KMS-11 (cell line): Measurements from ENCODE around the gene ATPAF1.
"Not testable (repeated sequence)": the region's sequence is repeated elsewhere in the genome, so short reads cannot be mapped to it uniquely, and the experiment has no call there.

ENCODE experiments used
- H2AFZ ChIP-seq: fragments of 200-600 bp; sonication (generic); 2 replicates; pipeline ENCODE4 v1.6.1; 2016; ENCODE audit warnings: antibody characterized with exemption, mixed run types, low read depth
- H3K27ac ChIP-seq: fragments of 200-600 bp; sonication (generic); 2 replicates; pipeline ENCODE4 v1.6.1; 2016; ENCODE audit warnings: mild to moderate bottlenecking, mixed run types
- H3K27me3 ChIP-seq: fragments of 200-600 bp; sonication (generic); 2 replicates; pipeline ENCODE4 v1.6.1; 2017; ENCODE audit warnings: mild to moderate bottlenecking, low read depth, mixed run types, moderate library complexity; ENCODE audit not compliant: insufficient read depth
- H3K36me3 ChIP-seq: fragments of 200-600 bp; sonication (generic); 2 replicates; pipeline ENCODE4 v1.6.1; 2017; ENCODE audit warnings: mild to moderate bottlenecking, mixed run types; ENCODE audit not compliant: insufficient read depth
- H3K4me1 ChIP-seq: fragments of 200-600 bp; sonication (generic); 2 replicates; pipeline ENCODE4 v1.6.1; 2016; ENCODE audit warnings: mild to moderate bottlenecking, low read depth, mixed run types; ENCODE audit not compliant: poor library complexity, severe bottlenecking
- H3K4me2 ChIP-seq: fragments of 200-600 bp; sonication (generic); 2 replicates; pipeline ENCODE4 v1.7.0; 2016; ENCODE audit warnings: mild to moderate bottlenecking, mixed run types
- H3K4me3 ChIP-seq: fragments of 200-600 bp; sonication (generic); IDR thresholded peaks from 2 replicates; pipeline ENCODE4 v1.6.1; 2017; ENCODE audit warnings: low read depth, low read length, mixed read lengths; ENCODE audit not compliant: insufficient read depth
- H3K79me2 ChIP-seq: fragments of 200-600 bp; sonication (generic); 2 replicates; pipeline ENCODE4 v1.6.1; 2016; ENCODE audit warnings: low read depth, mixed run types; ENCODE audit not compliant: insufficient read depth
- H3K9ac ChIP-seq: fragments of 200-600 bp; sonication (generic); 2 replicates; pipeline ENCODE4 v1.6.1; 2016; ENCODE audit warnings: mild to moderate bottlenecking, mixed run types
- H4K20me1 ChIP-seq: fragments of 200-600 bp; sonication (generic); 2 replicates; pipeline ENCODE4 v1.6.1; 2016; ENCODE audit warnings: mild to moderate bottlenecking, mixed run types; ENCODE audit not compliant: insufficient read depth
- TF ChIP-seq, protein P1 (sequence below): fragments of 200-600 bp; sonication (generic); conservative IDR thresholded peaks from 2 replicates; pipeline ENCODE4 v1.6.1; 2017; ENCODE audit warnings: low read depth, mild to moderate bottlenecking, antibody characterized with exemption, low read length, moderate library complexity, mixed read lengths

ATPAF1 gene

DNA sequence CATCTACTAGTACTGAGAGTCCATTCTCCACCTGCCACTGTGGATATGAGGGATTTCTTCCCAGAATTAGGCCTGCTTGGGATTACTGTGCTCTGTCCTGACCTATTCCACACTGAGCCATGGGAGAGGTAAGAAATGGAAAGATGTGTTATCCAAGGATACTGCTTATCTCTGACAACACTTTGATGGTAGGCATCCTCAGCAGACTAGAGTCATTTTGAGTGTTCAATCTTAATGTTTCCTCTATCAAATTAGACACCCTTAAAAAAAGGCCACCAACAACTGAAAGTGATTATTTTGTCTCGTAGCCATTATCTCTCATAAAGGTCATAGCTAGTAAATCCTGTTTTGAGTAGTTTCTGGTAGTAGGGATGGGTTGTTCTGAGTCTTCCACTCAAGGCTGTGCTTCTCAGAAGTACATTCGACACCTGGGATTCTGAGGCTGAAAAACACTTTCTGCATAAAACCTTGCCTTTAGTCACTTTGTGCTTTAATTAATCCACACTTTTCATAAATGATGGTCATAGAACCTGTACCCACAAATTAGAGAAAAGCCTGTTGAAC is 8.8 kb downstream of the ATPAF1 start:
- Histone ChIP-seq H2AFZ (no peak overlapping the region), H3K4me2 (peak overlapping the region; percentile 55), H3K36me3 (no peaks in the 10 kb centered on the region), H3K4me1 (peaks cover 16% of the 10 kb centered on the region), H3K79me2 (no peaks in the 10 kb centered on the region), H3K27me3 (no peaks in the 10 kb centered on the region), H3K4me3 (no peak overlapping the region), H3K9ac (no peak overlapping the region), H3K27ac (no peak overlapping the region), H4K20me1 (no peaks in the 10 kb centered on the region)
- TF ChIP-seq, protein P1, sequence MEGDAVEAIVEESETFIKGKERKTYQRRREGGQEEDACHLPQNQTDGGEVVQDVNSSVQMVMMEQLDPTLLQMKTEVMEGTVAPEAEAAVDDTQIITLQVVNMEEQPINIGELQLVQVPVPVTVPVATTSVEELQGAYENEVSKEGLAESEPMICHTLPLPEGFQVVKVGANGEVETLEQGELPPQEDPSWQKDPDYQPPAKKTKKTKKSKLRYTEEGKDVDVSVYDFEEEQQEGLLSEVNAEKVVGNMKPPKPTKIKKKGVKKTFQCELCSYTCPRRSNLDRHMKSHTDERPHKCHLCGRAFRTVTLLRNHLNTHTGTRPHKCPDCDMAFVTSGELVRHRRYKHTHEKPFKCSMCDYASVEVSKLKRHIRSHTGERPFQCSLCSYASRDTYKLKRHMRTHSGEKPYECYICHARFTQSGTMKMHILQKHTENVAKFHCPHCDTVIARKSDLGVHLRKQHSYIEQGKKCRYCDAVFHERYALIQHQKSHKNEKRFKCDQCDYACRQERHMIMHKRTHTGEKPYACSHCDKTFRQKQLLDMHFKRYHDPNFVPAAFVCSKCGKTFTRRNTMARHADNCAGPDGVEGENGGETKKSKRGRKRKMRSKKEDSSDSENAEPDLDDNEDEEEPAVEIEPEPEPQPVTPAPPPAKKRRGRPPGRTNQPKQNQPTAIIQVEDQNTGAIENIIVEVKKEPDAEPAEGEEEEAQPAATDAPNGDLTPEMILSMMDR: no peak

DNA sequence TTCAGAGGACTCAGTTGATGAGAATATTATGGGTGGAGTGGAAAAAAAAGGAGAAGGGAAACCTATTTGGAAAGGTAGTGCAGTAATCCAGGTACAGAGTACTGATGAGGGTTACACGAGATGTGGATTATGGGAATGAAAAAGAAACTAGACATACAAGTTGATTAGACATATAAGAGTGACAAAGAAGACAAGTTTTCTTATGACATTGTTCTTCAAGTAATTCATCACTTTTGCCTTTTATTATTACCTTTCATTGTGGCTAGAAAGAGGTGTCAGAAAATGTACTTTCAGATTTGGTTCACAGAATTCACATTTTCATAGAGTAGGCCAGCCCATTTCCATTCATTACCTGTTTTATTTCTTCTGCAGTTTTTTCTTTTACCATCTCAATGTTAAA is 10.4 kb downstream of the ATPAF1 start:
- no peak overlapping the region for H3K9ac ChIP-seq
- no peaks in the 10 kb centered on the region for H4K20me1 ChIP-seq
- no peaks in the 10 kb centered on the region for H3K27me3 ChIP-seq
- H3K79me2 ChIP-seq: no peaks in the 10 kb centered on the region
- TF ChIP-seq, protein P1: no peak
- H3K27ac ChIP-seq: no peak overlapping the region
- H2AFZ ChIP-seq: no peak overlapping the region
- H3K4me2 ChIP-seq: no peak overlapping the region
- peaks cover 16% of the 10 kb centered on the region for H3K4me1 ChIP-seq
- H3K4me3 ChIP-seq: no peak overlapping the region
- no peaks in the 10 kb centered on the region for H3K36me3 ChIP-seq

- H3K79me2 ChIP-seq: no peaks in the 10 kb centered on the region
- no peak overlapping the region for H3K4me2 ChIP-seq
- no peaks in the 10 kb centered on the region for H4K20me1 ChIP-seq
- no peak overlapping the region for H2AFZ ChIP-seq
- TF ChIP-seq, protein P1: no peak
- no peaks in the 10 kb centered on the region for H3K36me3 ChIP-seq
- H3K4me1 ChIP-seq: peaks cover 16% of the 10 kb centered on the region
- no peaks in the 10 kb centered on the region for H3K27me3 ChIP-seq
- no peak overlapping the region for H3K9ac ChIP-seq
- no peak overlapping the region for H3K4me3 ChIP-seq
- no peak overlapping the region for H3K27ac ChIP-seq
These were observed 11.5 kb downstream of the ATPAF1 start for GRCh38 chr1:46656643-46657042.

DNA sequence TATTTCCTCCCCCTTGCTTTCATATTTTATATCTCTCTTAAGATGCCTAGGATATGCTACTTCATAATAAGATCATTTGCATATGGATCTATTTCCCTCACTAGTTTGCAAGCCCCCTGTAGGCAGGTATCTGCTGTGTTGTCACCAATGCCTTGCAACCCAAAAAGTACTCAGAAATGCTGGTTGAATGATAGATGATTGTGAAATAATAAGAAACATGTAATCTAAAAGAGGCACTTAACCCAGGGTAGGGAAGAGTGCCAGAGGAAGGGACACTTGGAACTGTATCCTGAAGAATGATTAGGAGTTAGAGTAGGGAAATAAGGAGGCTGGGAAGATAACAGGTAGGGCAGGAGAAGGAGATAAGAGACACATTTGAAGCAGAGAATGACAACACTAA is 12.3 kb downstream of the ATPAF1 start:
- Histone ChIP-seq H3K9ac (no peak overlapping the region), H3K79me2 (no peaks in the 10 kb centered on the region), H4K20me1 (no peaks in the 10 kb centered on the region), H3K4me2 (no peak overlapping the region), H3K4me1 (peaks cover 16% of the 10 kb centered on the region), H3K27ac (no peak overlapping the region), H3K36me3 (no peaks in the 10 kb centered on the region), H2AFZ (no peak overlapping the region), H3K27me3 (no peaks in the 10 kb centered on the region), H3K4me3 (no peak overlapping the region)
- TF ChIP-seq, protein P1: no peak

DNA sequence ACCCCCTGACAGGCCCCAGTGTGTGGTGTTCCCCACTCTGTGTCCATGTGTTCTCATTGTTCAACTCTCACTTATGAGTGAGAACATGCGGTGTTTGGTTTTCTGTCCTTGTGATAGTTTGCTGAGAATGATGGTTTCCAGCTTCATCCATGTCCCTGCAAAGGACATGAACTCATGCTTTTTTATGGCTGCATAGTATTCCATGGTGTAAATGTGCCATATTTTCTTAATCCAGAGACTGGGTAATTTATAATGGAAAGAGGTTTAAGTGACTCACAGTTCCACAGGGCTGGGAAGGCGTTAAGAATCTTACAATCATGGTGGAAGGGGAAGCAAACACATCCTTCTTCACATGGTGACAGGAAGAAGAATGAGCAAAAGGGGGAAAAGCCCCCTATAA is 13.5 kb downstream of the ATPAF1 start:
- H3K79me2 ChIP-seq, H3K27ac ChIP-seq, H3K4me1 ChIP-seq, H4K20me1 ChIP-seq, H3K27me3 ChIP-seq, H3K36me3 ChIP-seq, H2AFZ ChIP-seq, H3K9ac ChIP-seq, H3K4me2 ChIP-seq, H3K4me3 ChIP-seq: not testable (repeated sequence)
